GM21423 (cell line): ENCODE data around the gene CCDC146.
"Not testable (repeated sequence)": the region's sequence is repeated elsewhere in the genome, so short reads cannot be mapped to it uniquely, and the experiment has no call there.

Experiments used
- ATAC-seq: cut with Tn5 transposase; IDR thresholded peaks from one replicate; pipeline ENCODE4 v1.9.1; 2021; ENCODE audit warnings: mild to moderate bottlenecking, moderate library complexity; ENCODE audit not compliant: unreplicated experiment

CCDC146 gene

DNA sequence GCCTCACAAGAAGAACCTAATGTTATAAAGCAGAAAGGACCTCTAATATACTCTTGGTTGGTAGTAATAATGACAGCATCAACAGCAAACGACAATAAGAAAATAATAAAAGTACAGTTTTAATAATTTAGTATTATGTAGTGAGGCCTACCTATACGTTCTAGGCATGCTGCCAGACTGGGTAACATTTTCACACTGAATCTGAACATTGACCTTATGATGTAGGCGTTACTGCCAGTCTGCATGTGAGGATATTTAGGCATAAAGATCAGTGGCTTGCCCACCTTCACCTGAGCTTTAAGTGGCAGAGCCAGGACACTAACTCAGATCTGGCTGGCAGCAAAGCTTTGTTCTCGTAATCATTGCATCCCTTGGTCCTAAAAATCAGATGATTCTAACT is 74.7 kb downstream of the CCDC146 start:
- no peak for ATAC-seq

- peak; percentile 29 for ATAC-seq
Observed at GRCh38 chr7:77199013-77199966, 76.9 kb downstream of the CCDC146 start, which contains the start of gene FGL2. Gene FGL2, minus strand, starts transcription at chr7:77199819. Its CDS starts 26 bp downstream, at chr7:77199793.

GRCh38 chr7:77200542-77200941 is 78.1 kb downstream of the CCDC146 start:
- ATAC-seq, result no peak

- peak; percentile 86 for ATAC-seq
Observed at GRCh38 chr7:77202481-77202976, 80.1 kb downstream of the CCDC146 start.

GRCh38 chr7:77205706-77206105 is 83.3 kb downstream of the CCDC146 start:
- ATAC-seq, result no peak

DNA sequence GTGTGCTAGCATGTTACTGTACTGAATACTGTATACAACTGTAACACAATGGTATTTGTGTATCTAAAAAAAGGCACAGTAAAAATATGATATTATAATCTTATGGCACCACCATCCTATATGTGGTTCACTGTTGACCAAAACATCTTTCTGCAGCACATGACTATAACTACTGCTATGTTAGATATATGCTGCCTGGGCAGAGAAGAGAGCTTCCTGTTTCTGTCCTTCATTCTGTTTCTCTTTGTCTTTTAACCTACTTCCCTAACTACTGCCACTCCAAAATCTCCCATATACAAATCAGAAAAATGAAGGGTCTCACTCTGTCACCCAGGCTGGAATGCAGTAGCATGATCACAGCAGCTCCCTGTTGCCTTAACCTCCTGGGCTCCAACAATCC is 86.0 kb downstream of the CCDC146 start:
- ATAC-seq, result no peak

- ATAC-seq, result no peak
Observed at GRCh38 chr7:77209479-77210139, 87.2 kb downstream of the CCDC146 start.

DNA sequence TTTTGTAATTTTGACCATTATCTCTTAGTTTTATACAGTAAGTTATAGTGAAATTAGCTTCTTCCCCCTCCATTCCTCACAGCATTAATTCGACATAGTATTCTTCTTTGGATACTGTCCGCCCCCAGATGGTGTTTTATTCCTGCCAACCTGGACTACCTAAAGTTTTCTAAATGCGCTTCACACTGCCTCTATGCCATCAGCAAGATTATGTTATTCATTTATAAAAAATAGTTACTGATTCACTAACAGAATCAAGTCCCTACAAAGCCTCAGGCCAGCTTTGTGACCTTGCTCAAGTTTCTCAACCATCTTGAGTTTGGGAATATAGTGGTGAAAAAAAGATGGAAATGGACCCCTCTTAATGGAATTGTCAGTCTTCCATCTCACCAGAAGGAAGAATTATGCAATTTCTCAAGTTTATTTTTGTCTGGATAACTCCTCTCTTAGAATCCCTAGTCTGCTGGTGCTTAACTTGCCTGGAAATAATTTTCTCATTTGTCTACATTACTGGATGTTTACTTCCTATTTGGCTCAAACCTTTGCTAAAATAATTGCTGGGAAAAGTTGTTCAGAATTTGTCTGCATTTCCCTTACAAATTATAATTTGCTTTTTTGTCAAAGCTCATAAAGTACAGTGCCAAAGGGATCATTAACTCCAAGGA is 93.9 kb downstream of the CCDC146 start:
- ATAC-seq, result no peak

DNA sequence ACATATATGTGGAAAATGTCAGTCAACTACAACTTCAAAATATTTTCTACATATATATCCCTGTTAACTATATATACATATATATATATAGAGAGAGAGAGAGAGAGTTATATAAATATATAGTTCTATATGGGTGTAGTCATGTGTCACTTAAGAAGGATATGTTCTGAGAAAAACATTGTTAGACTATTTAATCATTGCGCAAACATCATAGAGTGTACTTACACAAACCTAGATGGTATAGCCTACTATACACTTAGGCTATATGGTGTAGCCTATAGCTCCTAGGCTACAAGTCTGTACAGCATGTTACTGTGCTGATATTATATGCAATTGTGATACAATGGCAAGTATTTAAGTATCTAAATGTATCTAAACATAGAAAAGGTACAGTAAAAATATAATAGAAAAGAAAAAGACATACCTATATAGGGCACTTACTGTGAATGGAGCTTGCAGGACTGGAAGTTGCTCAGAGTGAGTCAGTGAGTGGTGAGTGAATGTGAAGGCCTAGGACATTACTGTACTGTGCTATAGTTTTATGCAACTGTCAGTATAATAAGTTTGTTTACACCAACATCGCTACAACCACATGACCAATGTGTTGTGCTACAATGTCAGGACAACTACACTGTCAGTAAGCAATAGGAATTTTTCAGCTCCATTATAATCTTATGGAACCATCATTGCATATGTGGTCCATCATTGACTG is 95.2 kb downstream of the CCDC146 start:
- ATAC-seq, result no peak

GRCh38 chr7:77219701-77220331 is 97.4 kb downstream of the CCDC146 start:
- not testable (repeated sequence) for ATAC-seq

DNA sequence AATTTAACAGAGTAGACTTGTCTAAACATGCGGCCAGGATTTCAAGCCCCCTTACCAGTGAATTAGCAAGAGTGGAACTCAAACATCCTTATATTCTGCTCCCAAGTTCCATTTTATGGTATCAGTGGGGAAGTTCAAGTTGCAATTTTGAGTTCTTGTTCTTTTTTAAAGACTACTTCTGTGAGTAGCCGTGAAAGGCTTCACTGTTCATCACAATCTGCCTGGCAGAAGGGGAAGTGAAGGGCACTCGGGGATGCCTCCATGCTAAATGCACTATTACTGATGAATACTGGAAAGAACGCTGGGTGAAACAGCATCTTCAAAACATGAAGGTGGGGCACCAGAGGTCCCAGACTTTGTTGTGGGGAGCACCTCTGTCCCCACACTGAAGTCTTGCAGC is 99.7 kb downstream of the CCDC146 start:
- ATAC-seq, result no peak

GRCh38 chr7:77222819-77223218 is 100.4 kb downstream of the CCDC146 start:
- ATAC-seq, result no peak

DNA sequence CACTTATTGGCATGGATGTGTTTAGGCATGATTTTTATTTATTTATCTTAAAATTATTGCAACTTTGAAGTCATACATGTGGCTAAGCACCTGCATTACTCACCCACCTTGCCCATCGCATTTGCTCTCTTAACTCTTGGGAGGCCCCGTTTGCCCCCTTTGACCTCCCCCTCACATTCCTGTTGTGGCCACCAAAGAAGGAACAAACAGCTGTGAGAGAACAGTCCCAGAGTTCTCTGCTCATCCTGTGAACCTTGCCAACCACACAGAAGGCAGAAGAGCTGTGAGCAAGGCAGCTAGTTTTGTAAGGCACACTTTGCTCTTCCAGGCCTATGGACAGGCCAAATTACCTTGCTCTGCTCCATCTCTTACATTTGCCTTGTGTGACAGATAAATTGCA is 100.8 kb downstream of the CCDC146 start:
- no peak for ATAC-seq

- ATAC-seq, result no peak
Observed at GRCh38 chr7:77226357-77226839, 104.0 kb downstream of the CCDC146 start.

GRCh38 chr7:77228795-77229194 is 106.4 kb downstream of the CCDC146 start:
- ATAC-seq, result not testable (repeated sequence)

GRCh38 chr7:77232467-77232866 is 110.1 kb downstream of the CCDC146 start:
- no peak for ATAC-seq

DNA sequence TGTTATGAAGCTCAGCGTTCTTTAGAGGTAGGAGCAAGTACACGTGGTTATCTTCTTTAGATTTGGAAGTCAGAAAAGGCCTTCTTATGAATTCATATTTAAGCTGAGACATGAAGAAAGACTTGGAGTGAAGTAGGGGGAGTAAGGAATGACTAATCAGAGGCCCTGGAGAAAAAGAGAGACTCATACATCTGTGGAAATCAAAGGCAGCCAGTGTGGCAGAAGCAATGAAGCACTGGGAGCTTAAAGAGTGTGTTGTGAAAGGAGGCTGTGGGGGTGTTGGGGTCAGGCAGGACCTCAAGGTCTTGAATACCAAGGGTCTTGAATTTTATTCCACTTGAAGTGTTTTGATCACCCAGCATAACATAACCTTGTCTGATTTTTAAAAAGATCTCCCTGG is 112.9 kb downstream of the CCDC146 start:
- no peak for ATAC-seq

DNA sequence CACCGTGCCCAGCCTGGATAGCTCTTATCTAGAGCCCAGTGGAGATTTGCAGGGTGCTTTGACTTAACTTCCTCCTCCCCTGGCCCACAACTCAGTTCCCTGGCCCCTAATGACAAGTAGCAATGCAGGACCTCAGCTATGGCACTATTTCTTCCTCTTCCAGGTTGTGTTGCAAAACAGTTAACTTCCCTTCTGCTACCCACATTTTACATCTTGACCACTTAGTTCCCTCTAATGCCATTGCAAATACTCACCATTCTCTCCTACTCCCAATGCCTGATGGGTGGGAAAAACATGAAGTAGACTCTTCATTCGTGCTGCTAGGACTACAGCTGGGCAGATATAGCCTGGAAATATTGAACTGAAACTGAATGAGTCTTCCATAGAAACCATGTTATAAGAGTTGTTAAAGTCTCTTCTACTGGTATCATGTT is 116.3 kb downstream of the CCDC146 start:
- ATAC-seq, result no peak

- no peak for ATAC-seq
Observed at GRCh38 chr7:77239471-77239870, 117.1 kb downstream of the CCDC146 start.

GRCh38 chr7:77242068-77242467 is 119.7 kb downstream of the CCDC146 start:
- ATAC-seq, result no peak
